HCT116 (cell line): ENCODE measurements around the gene BBLN. TPM values are rescaled to one million over a fixed set of nuclear protein-coding genes. Genes with fewer than 3 reads are reported as not detected.

ENCODE experiments used
- ATAC-seq: fragments of 200-7000 bp; cut with Tn5 transposase; 2 replicates; pipeline ENCODE4 v1.9.1; 2020; ENCODE audit warnings: mild to moderate bottlenecking, moderate library complexity
- BruUV-seq: library from RNA; stranded (reverse); fragments of 400-500 nt; replicated peaks from 2 replicates; lab custom pipeline; 2021; lab: Mats Ljungman, UMichigan
- CTCF ChIA-PET: fragments of 300-600 bp; sonication (Branson Sonifier 250); formaldehyde crosslinking; loops from one replicate; lab custom pipeline; 2021; ENCODE audit warnings: antibody characterized with exemption; lab: Charles Lee
- POLR2A ChIA-PET: fragments of 300-600, 350-600 bp; sonication (Branson Sonifier 250); formaldehyde crosslinking; loops from one replicate; lab custom pipeline; 2021; ENCODE audit warnings: antibody characterized with exemption; lab: Charles Lee
- RAD21 ChIA-PET, 2 experiments: fragments of 300-600 bp; sonication (Branson Sonifier 250); formaldehyde crosslinking; loops; one replicate each; lab custom pipeline; 2023; ENCODE audit warnings: low total read pairs in 2 of 2; ENCODE audit not compliant: uncharacterized antibody in 2 of 2, unreplicated experiment in 2 of 2, low non-redundant PET in 1 of 2; lab: Charles Lee
- DNase-seq: peaks from one replicate; pipeline ENCODE4 v3.0.0-alpha.2; 2010; ENCODE audit warnings: low read depth, low spot score
- H2AFZ ChIP-seq: fragments of 200-600 bp; shearing (Covaris generic), sonication (generic); 2 replicates; pipeline ENCODE4 v1.6.1; 2017; ENCODE audit warnings: low read depth, mixed run types, mixed read lengths, antibody characterized with exemption, low read length; ENCODE audit not compliant: poor library complexity, severe bottlenecking
- H3K27ac ChIP-seq: 2 replicates; pipeline ENCODE4 v1.5.1; 2012; ENCODE audit warnings: low read depth, low read length
- H3K27me3 ChIP-seq: fragments of 200-600 bp; sonication (generic); 2 replicates; pipeline ENCODE4 v1.6.1; 2016; ENCODE audit warnings: mixed run types, low read length, mixed read lengths; ENCODE audit not compliant: insufficient read depth
- H3K36me3 ChIP-seq, 2 experiments: fragments of 200-500 bp in 1 of 2; fragments of 200-600 bp in 1 of 2; sonication (Bioruptor generic) in 1 of 2; sonication (generic) in 1 of 2; 2 replicates each; pipeline versions ENCODE4 v1.5.1 to v1.6.1; 2014 to 2016; ENCODE audit warnings: low read length in 2 of 2, inconsistent platforms in 1 of 2, mixed read lengths in 1 of 2, mixed run types in 1 of 2; ENCODE audit not compliant: insufficient read depth in 2 of 2, control insufficient read depth in 1 of 2
- H3K4me1 ChIP-seq, 2 experiments: fragments of 200-600 bp in 1 of 2; sonication (generic) in 1 of 2; 2 replicates each; pipeline versions ENCODE4 v1.5.1 to v1.6.1; 2012 to 2017; ENCODE audit warnings: low read length in 2 of 2, inconsistent platforms in 1 of 2, mild to moderate bottlenecking in 1 of 2, mixed read lengths in 1 of 2, mixed run types in 1 of 2, moderate library complexity in 1 of 2; ENCODE audit not compliant: insufficient read depth in 2 of 2, control insufficient read depth in 1 of 2
- H3K4me2 ChIP-seq: fragments of 200-600 bp; sonication (generic); 2 replicates; pipeline ENCODE4 v1.6.1; 2017; ENCODE audit warnings: mixed run types, low read length, mixed read lengths
- H3K4me3 ChIP-seq, 2 experiments: fragments of 200-600 bp in 1 of 2; sonication (generic) in 1 of 2; replicated peaks in 1 of 2; 2 replicates each; pipeline ENCODE4 v1.5.1; 2011 to 2016; ENCODE audit warnings: low read length in 2 of 2, control low read depth in 1 of 2, low read depth in 1 of 2, mild to moderate bottlenecking in 1 of 2, mixed read lengths in 1 of 2, mixed run types in 1 of 2
- H3K79me2 ChIP-seq: fragments of 200-600 bp; sonication (generic); 2 replicates; pipeline ENCODE4 v1.6.1; 2017; ENCODE audit warnings: mild to moderate bottlenecking, mixed run types, low read length, moderate library complexity, mixed read lengths; ENCODE audit not compliant: insufficient read depth
- H3K9ac ChIP-seq: fragments of 200-600 bp; sonication (generic); 2 replicates; pipeline ENCODE4 v1.6.1; 2016; ENCODE audit warnings: low read length, mixed read lengths
- H3K9me2 ChIP-seq: fragments of 200-600 bp; sonication (generic), shearing (Covaris generic); 2 replicates; pipeline ENCODE4 v1.6.1; 2017; ENCODE audit warnings: mixed run types, mild to moderate bottlenecking, moderate library complexity; ENCODE audit not compliant: insufficient read depth
- H3K9me3 ChIP-seq, 2 experiments: fragments of 200-500 bp in 1 of 2; fragments of 200-600 bp in 1 of 2; sonication (Bioruptor generic) in 1 of 2; sonication (generic) in 1 of 2; 2 replicates each; pipeline ENCODE4 v1.6.1; 2014 to 2017; ENCODE audit warnings: low read length in 2 of 2, mixed read lengths in 2 of 2, inconsistent platforms in 1 of 2, low read depth in 1 of 2, mild to moderate bottlenecking in 1 of 2, mixed run types in 1 of 2, moderate library complexity in 1 of 2; ENCODE audit not compliant: control insufficient read depth in 1 of 2, insufficient read depth in 1 of 2
- H4K20me1 ChIP-seq: fragments of 200-600 bp; sonication (generic), shearing (Covaris generic); 2 replicates; pipeline ENCODE4 v1.6.1; 2017; ENCODE audit warnings: mixed run types, mild to moderate bottlenecking, moderate library complexity; ENCODE audit not compliant: insufficient read depth
- ATF3 ChIP-seq: IDR thresholded peaks from 2 replicates; pipeline ENCODE4 v1.6.1; 2012
- CBX3 ChIP-seq: IDR thresholded peaks from 2 replicates; pipeline ENCODE4 v1.6.1; 2012; ENCODE audit warnings: low read depth
- EGR1 ChIP-seq: IDR thresholded peaks from 2 replicates; pipeline ENCODE4 v1.6.1; 2012; ENCODE audit warnings: low read depth
- EZH2phosphoT487 ChIP-seq: fragments of 200-600 bp; IDR thresholded peaks from 2 replicates; pipeline ENCODE4 v1.6.1; 2018; ENCODE audit warnings: antibody characterized with exemption, borderline replicate concordance
- JUND ChIP-seq: IDR thresholded peaks from 2 replicates; pipeline ENCODE4 v1.6.1; 2012
- POLR2AphosphoS5 ChIP-seq: IDR thresholded peaks from 2 replicates; pipeline ENCODE4 v1.6.1; 2011; ENCODE audit warnings: mild to moderate bottlenecking, low read depth, low read length, moderate library complexity
- RAD21 ChIP-seq: IDR thresholded peaks from 2 replicates; pipeline ENCODE4 v1.6.1; 2012; ENCODE audit warnings: low read depth, mild to moderate bottlenecking
- REST ChIP-seq: IDR thresholded peaks from 2 replicates; pipeline ENCODE4 v1.6.1; 2012; ENCODE audit warnings: low read depth
- TCF7L2 ChIP-seq: IDR thresholded peaks from 2 replicates; pipeline ENCODE4 v1.7.0; 2011; ENCODE audit warnings: borderline replicate concordance, inconsistent platforms; ENCODE audit not compliant: insufficient read depth, insufficient read length; ENCODE audit errors: extremely low read depth
- YY1 ChIP-seq: IDR thresholded peaks from 2 replicates; pipeline ENCODE4 v1.6.1; 2011; ENCODE audit warnings: low read length, low read depth, moderate library complexity, mild to moderate bottlenecking; ENCODE audit not compliant: insufficient replicate concordance; ENCODE audit errors: extremely low read depth
- ZFX ChIP-seq: fragments of 450-650 bp; IDR thresholded peaks from 2 replicates; pipeline ENCODE4 v1.6.1; 2017
- ZNF274 ChIP-seq: fragments of 200-500 bp; sonication (Bioruptor generic); IDR thresholded peaks from 2 replicates; pipeline ENCODE4 v1.6.1; 2014; ENCODE audit warnings: mild to moderate bottlenecking, low read depth, low read length, inconsistent platforms
- intact Hi-C: fragments of 100-400 bp; cut with micrococcal nuclease; formaldehyde crosslinking; loops from 2 replicates; pipeline ENCODE4 v1.10.0; 2022
- total RNA-seq: library from RNA; stranded (reverse); gene quantifications from one replicate; pipeline ENCODE4 v1.2.1, GENCODE V29; 2021; ENCODE audit not compliant: unreplicated experiment

The BBLN gene
- total RNA-seq, 1 experiment from 2014 or later: 119 TPM

- H3K27ac ChIP-seq: no peak overlapping the region
- TF ChIP-seq ZNF274: no peak
- TF ChIP-seq ZFX: no peak
- no peak for TF ChIP-seq ATF3
- TF ChIP-seq EZH2phosphoT487: no peak
- TF ChIP-seq TCF7L2: no peak
- TF ChIP-seq JUND: no peak
- no peak for TF ChIP-seq YY1
- TF ChIP-seq RAD21: no peak
- TF ChIP-seq POLR2AphosphoS5: no peak
- TF ChIP-seq CBX3: no peak
- TF ChIP-seq REST: no peak
- no peak for TF ChIP-seq EGR1
- H3K9ac ChIP-seq: no peak overlapping the region
- no peak overlapping the region for H3K4me2 ChIP-seq
- RAD21 ChIA-PET: no interaction called here
- POLR2A ChIA-PET: interaction anchor here (1.2 kb wide), 1 partner anchor 20 kb away, joined by 3 read pairs; no protein-coding TSS in a partner anchor
- no peak overlapping the region for H2AFZ ChIP-seq
- no peaks in the 10 kb centered on the region for H3K27me3 ChIP-seq
- H4K20me1 ChIP-seq: no peaks in the 10 kb centered on the region
- no peak overlapping the region for H3K4me3 ChIP-seq
- H3K4me1 ChIP-seq: peaks cover 3 to 4% of the 10 kb centered on the region in 2 experiments; a peak in 3 of 4 replicates
- CTCF ChIA-PET: interaction anchor here (0.9 to 1.9 kb wide), 3 partner anchors 11 to 17 kb away, joined by 3 to 8 read pairs (median 4); no protein-coding TSS in a partner anchor
- no peaks in the 10 kb centered on the region for H3K36me3 ChIP-seq
- ATAC-seq (no peak), DNase-seq (no peak)
- no peaks in the 10 kb centered on the region for H3K9me3 ChIP-seq
- no TSS peak for BruUV-seq
- intact Hi-C loops: no loop called here
- no peaks in the 10 kb centered on the region for H3K9me2 ChIP-seq
- H3K79me2 ChIP-seq: no peaks in the 10 kb centered on the region
These were observed 45.5 kb upstream of the BBLN start for GRCh38 chr9:128114326-128115186.
